PFSK-1 (cell line): ENCODE results near the gene THUMPD3.

Source experiments
- FOXP2 ChIP-seq: optimal IDR thresholded peaks from 2 replicates; pipeline ENCODE3; 2011; ENCODE audit warnings: borderline replicate concordance, control low read depth, inconsistent platforms; ENCODE audit not compliant: insufficient read depth; ENCODE audit errors: extremely low read length, extremely low read depth
- POLR2AphosphoS5 ChIP-seq: IDR thresholded peaks from 2 replicates; pipeline ENCODE4 v1.6.1; 2012; ENCODE audit warnings: low read depth, mild to moderate bottlenecking, control low read depth, low read length, moderate library complexity
- REST ChIP-seq, 2 experiments: IDR thresholded peaks; 2 replicates each; pipeline versions ENCODE4 v1.6.1 to v1.8.0; 2011 to 2012; ENCODE audit warnings: low read depth in 2 of 2, low read length in 2 of 2, control low read depth in 1 of 2, inconsistent platforms in 1 of 2, mild to moderate bottlenecking in 1 of 2, moderate library complexity in 1 of 2; ENCODE audit not compliant: insufficient read depth in 1 of 2
- SIN3A ChIP-seq: IDR thresholded peaks from 2 replicates; pipeline ENCODE4 v1.6.1; 2012; ENCODE audit warnings: mild to moderate bottlenecking, low read length, moderate library complexity, borderline replicate concordance; ENCODE audit not compliant: insufficient read depth
- TAF1 ChIP-seq: IDR thresholded peaks from 2 replicates; pipeline ENCODE4 v1.6.1; 2012; ENCODE audit warnings: low read length, control low read depth, borderline replicate concordance; ENCODE audit not compliant: insufficient read depth

The THUMPD3 gene

GRCh38 chr3:9390265-9390888, 27.5 kb downstream of the THUMPD3 start:
- no peak for TF ChIP-seq SIN3A
- TF ChIP-seq POLR2AphosphoS5: 0 out of 2 replicates have a peak, but pooled peaks have one; percentile 18
- no peak for TF ChIP-seq REST (IDR thresholded peaks at IDR 0.05; ENCODE audit: insufficient read depth in 1 of 2, low read depth in 2 of 2, low read length in 2 of 2)
- TF ChIP-seq TAF1: no peak
- no peak for TF ChIP-seq FOXP2

- no peak for TF ChIP-seq REST (IDR thresholded peaks at IDR 0.05; ENCODE audit: insufficient read depth in 1 of 2, low read depth in 2 of 2, low read length in 2 of 2)
- TF ChIP-seq TAF1: no peak
Measured at GRCh38 chr3:9392041-9392440, 29.2 kb downstream of the THUMPD3 start.

GRCh38 chr3:9395570-9396300, 32.9 kb downstream of the THUMPD3 start:
- TF ChIP-seq SIN3A (peak; percentile 84; the same call in 1 of the 2 replicates), FOXP2 (no peak)

GRCh38 chr3:9396301-9396631, 33.4 kb downstream of the THUMPD3 start:
- TF ChIP-seq REST (IDR thresholded peaks at IDR 0.05; ENCODE audit: insufficient read depth in 1 of 2, low read depth in 2 of 2, low read length in 2 of 2) (no peak), TAF1 (no peak)

- TF ChIP-seq REST (IDR thresholded peaks at IDR 0.05; ENCODE audit: insufficient read depth in 1 of 2, low read depth in 2 of 2, low read length in 2 of 2) (no peak), FOXP2 (peak; percentile 13), SIN3A (no peak), TAF1 (no peak), POLR2AphosphoS5 (peak; percentile 82)
Measured at GRCh38 chr3:9396632-9397331, 33.9 kb downstream of the THUMPD3 start.
